PC-9 (cell line): Measurements from ENCODE around the gene OR5M11. TPM values are rescaled to one million over a fixed set of nuclear protein-coding genes. Genes with fewer than 3 reads are reported as not detected.
"Not testable (repeated sequence)": the region's sequence is repeated elsewhere in the genome, so short reads cannot be mapped to it uniquely, and the experiment has no call there.

Source experiments
- BruUV-seq: library from RNA; stranded (reverse); fragments of 400-500 nt; replicated peaks from 2 replicates; lab custom pipeline; 2021; lab: Mats Ljungman, UMichigan
- CTCF ChIA-PET: fragments of 300-600 bp; sonication (Branson Sonifier 250); formaldehyde crosslinking; loops from one replicate; lab custom pipeline; 2022; ENCODE audit warnings: antibody characterized with exemption; lab: Charles Lee
- POLR2A ChIA-PET: fragments of 300-600 bp; sonication (Branson Sonifier 250); formaldehyde crosslinking; loops from one replicate; lab custom pipeline; 2022; ENCODE audit warnings: antibody characterized with exemption; ENCODE audit not compliant: unreplicated experiment; lab: Charles Lee
- DNase-seq, 2 experiments: peaks; one replicate each; pipeline versions ENCODE4 v3.0.0 to v3.0.0-alpha.2; 2015 to 2022; ENCODE audit warnings: mixed read lengths in 1 of 2
- H2AFZ ChIP-seq: fragments of 200-600 bp; sonication (generic); 2 replicates; pipeline ENCODE4 v1.8.1; 2017; ENCODE audit warnings: antibody characterized with exemption
- H3F3A ChIP-seq: fragments of 200-600 bp; sonication (generic); 2 replicates; pipeline ENCODE4 v1.8.1; 2017; ENCODE audit warnings: antibody characterized with exemption, mild to moderate bottlenecking, low read depth; ENCODE audit not compliant: insufficient read depth
- H3K27ac ChIP-seq: fragments of 200-600 bp; sonication (generic); 2 replicates; pipeline ENCODE4 v1.6.1; 2016; ENCODE audit warnings: mixed run types
- H3K27me3 ChIP-seq: fragments of 200-600 bp; sonication (generic); 2 replicates; pipeline ENCODE4 v1.6.1; 2016; ENCODE audit warnings: low read depth, mixed run types; ENCODE audit not compliant: insufficient read depth
- H3K36me3 ChIP-seq: fragments of 200-600 bp; sonication (generic); 2 replicates; pipeline ENCODE4 v1.6.1; 2016; ENCODE audit warnings: low read depth, mixed run types
- H3K4me1 ChIP-seq: fragments of 200-600 bp; sonication (generic); replicated peaks from 2 replicates; pipeline ENCODE4 v1.6.1; 2016; ENCODE audit warnings: mixed run types; ENCODE audit not compliant: insufficient read depth
- H3K4me2 ChIP-seq: fragments of 200-600 bp; sonication (generic); 2 replicates; pipeline ENCODE4 v1.6.1; 2017; ENCODE audit warnings: mixed run types
- H3K4me3 ChIP-seq: fragments of 200-600 bp; sonication (generic); 2 replicates; pipeline ENCODE4 v1.6.1; 2016; ENCODE audit warnings: mixed run types
- H3K79me2 ChIP-seq: fragments of 200-600 bp; sonication (generic); 2 replicates; pipeline ENCODE4 v1.6.1; 2017; ENCODE audit warnings: low read depth, mixed run types
- H3K9me2 ChIP-seq: fragments of 200-600 bp; sonication (generic); 2 replicates; pipeline ENCODE4 v1.8.1; 2017; ENCODE audit warnings: mild to moderate bottlenecking; ENCODE audit not compliant: insufficient read depth
- H3K9me3 ChIP-seq: fragments of 200-600 bp; sonication (generic); 2 replicates; pipeline ENCODE4 v1.8.1; 2016; ENCODE audit warnings: low read depth; ENCODE audit not compliant: insufficient read depth
- H4K20me1 ChIP-seq: fragments of 200-600 bp; sonication (generic); 2 replicates; pipeline ENCODE4 v1.8.1; 2017; ENCODE audit not compliant: insufficient read depth
- EZH2 ChIP-seq: fragments of 200-600 bp; sonication (generic); IDR thresholded peaks from 2 replicates; pipeline ENCODE4 v1.8.0; 2017; ENCODE audit warnings: antibody characterized with exemption, low read depth
- intact Hi-C: fragments of 100-400 bp; cut with micrococcal nuclease; formaldehyde crosslinking; loops from one replicate; pipeline ENCODE4 v1.10.0; 2022; ENCODE audit not compliant: unreplicated experiment
- total RNA-seq: library from RNA; stranded (reverse); gene quantifications from 2 replicates; pipeline ENCODE4 v1.2.3, GENCODE V29; 2021
- TF ChIP-seq, protein P1 (sequence below): fragments of 200-600 bp; sonication (generic); conservative IDR thresholded peaks from 2 replicates; pipeline ENCODE4 v1.6.1; 2017; ENCODE audit warnings: mixed run types, antibody characterized with exemption, mild to moderate bottlenecking, moderate library complexity

Gene OR5M11
- total RNA-seq, 1 experiment from 2014 or later = not detected

DNA sequence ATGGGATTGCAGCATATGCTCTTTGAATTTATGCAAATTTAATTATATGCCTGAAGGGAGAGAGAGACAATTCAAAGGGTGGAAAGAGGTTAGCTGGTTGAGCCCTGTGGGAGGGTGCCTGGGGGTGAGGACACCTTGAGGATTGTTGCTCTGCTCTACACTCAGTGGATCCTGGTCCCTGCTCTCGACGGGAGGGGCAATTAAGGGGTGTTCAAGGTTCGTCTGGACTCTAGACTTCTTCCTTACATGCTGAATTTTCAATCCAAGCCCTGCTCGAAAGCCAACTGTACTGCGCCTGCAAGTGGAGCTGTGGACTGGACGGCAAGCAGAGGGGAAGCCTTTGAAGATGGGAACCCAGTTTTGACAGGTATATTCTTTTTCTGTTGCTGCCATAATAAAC lies 15.5 kb upstream of the OR5M11 start:
- DNase-seq = no peak
- Histone ChIP-seq H3K27ac (no peak overlapping the region), H3K4me2 (no peak overlapping the region), H3F3A (no peaks in the 10 kb centered on the region), H2AFZ (no peak overlapping the region), H3K27me3 (0 out of 2 replicates have a peak, but pooled peaks cover 10% of the 10 kb centered on the region), H4K20me1 (no peaks in the 10 kb centered on the region), H3K4me1 (no peaks in the 10 kb centered on the region), H3K36me3 (no peaks in the 10 kb centered on the region), H3K9me2 (no peaks in the 10 kb centered on the region), H3K79me2 (no peaks in the 10 kb centered on the region), H3K4me3 (no peak overlapping the region), H3K9me3 (no peaks in the 10 kb centered on the region)
- ChIA-PET CTCF (no interaction called here), POLR2A (no interaction called here)
- intact Hi-C loops = no loop called here
- no TSS peak for BruUV-seq
- TF ChIP-seq, protein P1, sequence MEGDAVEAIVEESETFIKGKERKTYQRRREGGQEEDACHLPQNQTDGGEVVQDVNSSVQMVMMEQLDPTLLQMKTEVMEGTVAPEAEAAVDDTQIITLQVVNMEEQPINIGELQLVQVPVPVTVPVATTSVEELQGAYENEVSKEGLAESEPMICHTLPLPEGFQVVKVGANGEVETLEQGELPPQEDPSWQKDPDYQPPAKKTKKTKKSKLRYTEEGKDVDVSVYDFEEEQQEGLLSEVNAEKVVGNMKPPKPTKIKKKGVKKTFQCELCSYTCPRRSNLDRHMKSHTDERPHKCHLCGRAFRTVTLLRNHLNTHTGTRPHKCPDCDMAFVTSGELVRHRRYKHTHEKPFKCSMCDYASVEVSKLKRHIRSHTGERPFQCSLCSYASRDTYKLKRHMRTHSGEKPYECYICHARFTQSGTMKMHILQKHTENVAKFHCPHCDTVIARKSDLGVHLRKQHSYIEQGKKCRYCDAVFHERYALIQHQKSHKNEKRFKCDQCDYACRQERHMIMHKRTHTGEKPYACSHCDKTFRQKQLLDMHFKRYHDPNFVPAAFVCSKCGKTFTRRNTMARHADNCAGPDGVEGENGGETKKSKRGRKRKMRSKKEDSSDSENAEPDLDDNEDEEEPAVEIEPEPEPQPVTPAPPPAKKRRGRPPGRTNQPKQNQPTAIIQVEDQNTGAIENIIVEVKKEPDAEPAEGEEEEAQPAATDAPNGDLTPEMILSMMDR = no peak

DNA sequence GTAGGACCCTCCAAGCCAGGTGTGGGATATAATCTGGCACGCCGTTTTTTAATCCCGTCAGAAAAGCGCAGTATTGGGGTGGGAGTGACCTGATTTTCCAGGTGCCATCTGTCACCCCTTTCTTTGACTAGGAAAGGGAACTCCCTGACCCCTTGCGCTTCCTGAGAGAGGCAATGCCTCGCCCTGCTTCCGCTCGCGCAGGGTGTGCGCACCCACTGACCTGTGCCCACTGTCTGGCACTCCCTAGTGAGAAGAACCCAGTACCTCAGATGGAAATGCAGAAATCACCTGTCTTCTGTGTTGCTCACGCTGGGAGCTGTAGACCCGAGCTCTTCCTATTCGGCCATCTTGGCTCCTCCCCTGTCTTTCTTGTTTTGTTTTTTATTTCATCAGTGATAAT lies 11.6 kb upstream of the OR5M11 start:
- H2AFZ ChIP-seq, H3K4me3 ChIP-seq, intact Hi-C loops, POLR2A ChIA-PET, H3K79me2 ChIP-seq, H3K9me2 ChIP-seq, H3K4me1 ChIP-seq, H3K9me3 ChIP-seq, DNase-seq, H3K36me3 ChIP-seq, H4K20me1 ChIP-seq, H3F3A ChIP-seq, CTCF ChIA-PET, BruUV-seq, H3K27ac ChIP-seq: not testable (repeated sequence)
- H3K4me2 ChIP-seq = peak overlapping the region; percentile 14; the same call in 1 of the 2 replicates
- 0 out of 2 replicates have a peak, but pooled peaks cover 10% of the 10 kb centered on the region for H3K27me3 ChIP-seq

DNA sequence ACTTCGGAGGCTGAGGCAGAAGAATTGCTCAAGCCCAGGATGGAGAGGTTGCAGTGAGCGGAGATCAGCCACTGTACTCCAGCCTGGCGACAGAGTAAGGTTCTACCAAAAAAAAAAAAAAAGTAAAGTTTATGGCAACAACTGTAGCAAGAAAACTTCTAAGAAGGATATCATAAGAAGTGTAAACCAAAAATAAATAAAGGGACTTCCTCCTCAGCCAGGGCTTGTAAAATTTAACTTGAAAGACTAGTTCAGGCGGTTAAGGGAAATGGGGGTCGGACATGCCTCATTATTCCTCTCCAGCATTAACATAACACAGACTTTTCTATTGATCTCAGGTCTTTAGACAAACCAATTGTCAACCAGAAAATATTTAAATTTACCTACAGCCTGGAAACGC lies 2.5 kb upstream of the OR5M11 start:
- intact Hi-C loops = no loop called here
- Histone ChIP-seq H3K79me2 (no peaks in the 10 kb centered on the region), H3K27ac (no peak overlapping the region), H2AFZ (no peak overlapping the region), H3F3A (no peaks in the 10 kb centered on the region), H3K4me1 (no peaks in the 10 kb centered on the region), H3K4me3 (no peak overlapping the region), H3K4me2 (no peak overlapping the region), H3K9me3 (no peaks in the 10 kb centered on the region), H4K20me1 (no peaks in the 10 kb centered on the region), H3K36me3 (no peaks in the 10 kb centered on the region), H3K9me2 (no peaks in the 10 kb centered on the region), H3K27me3 (peaks cover 10% of the 10 kb centered on the region; the same call in 1 of the 2 replicates)
- ChIA-PET POLR2A (no interaction called here), CTCF (no interaction called here)
- DNase-seq = no peak
- no TSS peak for BruUV-seq
- TF ChIP-seq, protein P1 = no peak
- no peak for TF ChIP-seq EZH2

DNA sequence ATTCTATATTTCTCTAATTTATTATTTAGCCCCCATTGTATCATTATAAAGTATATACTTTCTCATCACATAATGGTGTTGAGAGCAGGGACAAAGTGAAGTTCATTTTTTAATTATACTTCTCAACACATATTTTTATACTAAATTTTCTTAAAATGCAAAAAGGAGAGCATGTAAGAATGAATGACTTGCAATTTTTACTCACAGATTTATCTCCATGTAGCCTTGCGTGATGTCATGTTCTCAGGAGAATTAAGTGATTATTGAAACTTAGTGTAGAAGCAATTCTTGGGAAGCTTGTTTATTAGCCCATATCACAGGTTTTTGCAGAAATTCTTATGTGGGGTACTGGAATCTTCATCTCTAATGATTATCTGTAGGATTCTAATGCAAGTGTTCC lies 682 bp upstream of the OR5M11 start:
- H3K27me3 ChIP-seq = peaks cover 10% of the 10 kb centered on the region; the same call in 1 of the 2 replicates
- no peaks in the 10 kb centered on the region for H3K9me2 ChIP-seq
- no peaks in the 10 kb centered on the region for H3F3A ChIP-seq
- DNase-seq = no peak
- no peaks in the 10 kb centered on the region for H3K36me3 ChIP-seq
- H3K27ac ChIP-seq = no peak overlapping the region
- no peak overlapping the region for H3K4me2 ChIP-seq
- intact Hi-C loops = no loop called here
- TF ChIP-seq EZH2 = no peak
- TF ChIP-seq, protein P1 = no peak
- ChIA-PET CTCF (no interaction called here), POLR2A (no interaction called here)
- H3K79me2 ChIP-seq = no peaks in the 10 kb centered on the region
- no peak overlapping the region for H3K4me3 ChIP-seq
- no TSS peak for BruUV-seq
- no peaks in the 10 kb centered on the region for H3K9me3 ChIP-seq
- H3K4me1 ChIP-seq = no peaks in the 10 kb centered on the region
- no peak overlapping the region for H2AFZ ChIP-seq
- no peaks in the 10 kb centered on the region for H4K20me1 ChIP-seq
